HFF-Myc (cell line): ENCODE data around the gene PNLIPRP3.

ENCODE experiments used
- DNase-seq: peaks from one replicate; pipeline ENCODE4 v3.0.0-alpha.2; 2011; ENCODE audit warnings: low read depth; ENCODE audit errors: extremely low read depth
- H3K4me3 ChIP-seq: replicated peaks from 2 replicates; pipeline ENCODE4 v1.5.1; 2011; ENCODE audit warnings: low read depth, mild to moderate bottlenecking, control low read depth, low read length
- CTCF ChIP-seq: IDR thresholded peaks from 2 replicates; pipeline ENCODE4 v1.5.1; 2012; ENCODE audit warnings: mild to moderate bottlenecking, low read depth, low read length, control low read depth; ENCODE audit errors: missing control alignments

PNLIPRP3 gene

GRCh38 chr10:116429288-116429977 is 1.8 kb downstream of the PNLIPRP3 start:
- TF ChIP-seq CTCF, result no peak
- no peak overlapping the region for H3K4me3 ChIP-seq
- no peak for DNase-seq

GRCh38 chr10:116430288-116430687 is 2.6 kb downstream of the PNLIPRP3 start:
- no peak for DNase-seq
- no peak overlapping the region for H3K4me3 ChIP-seq
- no peak for TF ChIP-seq CTCF

- H3K4me3 ChIP-seq, result no peak overlapping the region
- TF ChIP-seq CTCF, result no peak
- no peak for DNase-seq
Measured at GRCh38 chr10:116431598-116431997, 4.0 kb downstream of the PNLIPRP3 start.

GRCh38 chr10:116437076-116437692 is 9.5 kb downstream of the PNLIPRP3 start:
- TF ChIP-seq CTCF, result no peak
- DNase-seq, result no peak
- H3K4me3 ChIP-seq, result no peak overlapping the region

- TF ChIP-seq CTCF, result no peak
- H3K4me3 ChIP-seq, result no peak overlapping the region
- DNase-seq, result no peak
Measured at GRCh38 chr10:116440330-116441030, 12.8 kb downstream of the PNLIPRP3 start.

- H3K4me3 ChIP-seq, result no peak overlapping the region
- peak; percentile 11 for DNase-seq
- peak; percentile 82 for TF ChIP-seq CTCF
Measured at GRCh38 chr10:116444527-116445142, 17.0 kb downstream of the PNLIPRP3 start.
